Uterus (tissue), 4 donors: ENCODE data around the gene RHBDD3. TPM values are rescaled to one million over a fixed set of nuclear protein-coding genes. Genes with fewer than 3 reads are reported as not detected.

Source experiments
- DNase-seq, 2 donors: peaks; one replicate each; pipeline ENCODE4 v3.0.0-alpha.2; 2019 to 2020
- H3K27ac ChIP-seq, 2 donors: fragments of 200-600 bp; sonication (generic); 1 replicate in 1 of 2; 2 replicates in 1 of 2; pipeline ENCODE4 v1.5.1; 2016 to 2018
- H3K27me3 ChIP-seq, 2 donors: fragments of 200-600 bp; sonication (generic); one replicate each; pipeline ENCODE4 v1.5.1; 2018 to 2019; ENCODE audit warnings: control low read depth in 1 of 2
- H3K36me3 ChIP-seq, 2 donors: fragments of 200-600 bp; sonication (generic); one replicate each; pipeline ENCODE4 v1.5.1; 2019; ENCODE audit warnings: control low read depth in 1 of 2
- H3K4me1 ChIP-seq, 2 donors: fragments of 200-600 bp; sonication (generic); one replicate each; pipeline ENCODE4 v1.5.1; 2018 to 2019; ENCODE audit warnings: control low read depth in 1 of 2
- H3K4me3 ChIP-seq, 2 donors: fragments of 200-600 bp; sonication (generic); 1 replicate in 1 of 2; 2 replicates in 1 of 2; pipeline ENCODE4 v1.5.1; 2018 to 2019; ENCODE audit warnings: mild to moderate bottlenecking in 1 of 2
- H3K9me3 ChIP-seq, 2 donors: fragments of 200-600 bp; sonication (generic); one replicate each; pipeline ENCODE4 v1.5.1; 2019; ENCODE audit warnings: control low read depth in 1 of 2
- POLR2A ChIP-seq, 2 donors: fragments of 450-650 bp; IDR thresholded peaks; one replicate each; pipeline ENCODE4 v1.6.1; 2016; ENCODE audit warnings: antibody characterized with exemption in 2 of 2, mild to moderate bottlenecking in 1 of 2, moderate library complexity in 1 of 2
- intact Hi-C: fragments of 100-400 bp; cut with DNase I; formaldehyde crosslinking; loops from one replicate; pipeline ENCODE4 v1.15.1; 2023; ENCODE audit warnings: low total_unique reads
- total RNA-seq, 4 donors: library from RNA; depleted of rRNA in 3 of 4; stranded (reverse); fragments of >200 nt in 3 of 4; gene quantifications; one replicate each; pipeline versions ENCODE4 v1.1.0 to v1.2.4, GENCODE V29; 2014 to 2023
- TF ChIP-seq, protein P1 (sequence below), 4 experiments: fragments of 200-600 bp in 2 of 4; fragments of 450-650 bp in 2 of 4; sonication (generic) in 2 of 4; IDR thresholded peaks; one replicate each; pipeline ENCODE4 v1.5.1; 2016 to 2019; ENCODE audit warnings: antibody characterized with exemption in 4 of 4, mild to moderate bottlenecking in 2 of 4, moderate library complexity in 1 of 4
- donor health status: DM: yes; HTN: yes; CAD: no.

The RHBDD3 gene
- total RNA-seq, 4 donors from 2014 or later, result 6.5 to 46.6 (median 26.1) TPM

DNA sequence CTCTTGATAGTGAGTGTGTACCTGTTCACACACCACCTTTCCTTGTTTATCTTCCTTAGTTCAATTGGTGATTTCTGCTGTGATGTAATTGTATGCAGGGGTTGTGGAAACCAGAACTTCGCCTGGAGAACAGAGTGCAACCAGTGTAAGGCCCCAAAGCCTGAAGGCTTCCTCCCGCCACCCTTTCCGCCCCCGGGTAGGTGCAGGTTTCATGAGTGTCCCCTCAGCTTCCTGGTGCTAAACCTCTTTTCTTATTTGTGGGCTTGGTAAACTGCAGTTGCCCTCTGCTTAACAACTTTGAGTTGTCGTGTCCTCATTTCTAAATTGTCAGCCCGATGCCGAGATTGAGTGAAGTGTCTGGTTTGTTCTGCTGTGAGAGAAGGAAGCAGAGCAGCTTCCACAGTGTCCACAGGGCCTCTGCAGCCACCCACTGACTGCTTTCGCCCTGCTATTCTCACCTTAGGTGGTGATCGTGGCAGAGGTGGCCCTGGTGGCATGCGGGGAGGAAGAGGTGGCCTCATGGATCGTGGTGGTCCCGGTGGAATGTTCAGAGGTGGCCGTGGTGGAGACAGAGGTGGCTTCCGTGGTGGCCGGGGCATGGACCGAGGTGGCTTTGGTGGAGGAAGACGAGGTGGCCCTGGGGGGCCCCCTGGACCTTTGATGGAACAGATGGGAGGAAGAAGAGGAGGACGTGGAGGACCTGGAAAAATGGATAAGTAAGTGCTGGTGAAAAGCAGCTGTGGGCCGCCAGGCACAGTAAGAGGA, 31.5 kb upstream of the RHBDD3 start:
- Histone ChIP-seq H3K27ac (no peak overlapping the region), H3K36me3 (no peaks in the 10 kb centered on the region), H3K4me1 (no peaks in the 10 kb centered on the region), H3K4me3 (no peak overlapping the region), H3K9me3 (no peaks in the 10 kb centered on the region), H3K27me3 (no peaks in the 10 kb centered on the region)
- TF ChIP-seq, protein P1, sequence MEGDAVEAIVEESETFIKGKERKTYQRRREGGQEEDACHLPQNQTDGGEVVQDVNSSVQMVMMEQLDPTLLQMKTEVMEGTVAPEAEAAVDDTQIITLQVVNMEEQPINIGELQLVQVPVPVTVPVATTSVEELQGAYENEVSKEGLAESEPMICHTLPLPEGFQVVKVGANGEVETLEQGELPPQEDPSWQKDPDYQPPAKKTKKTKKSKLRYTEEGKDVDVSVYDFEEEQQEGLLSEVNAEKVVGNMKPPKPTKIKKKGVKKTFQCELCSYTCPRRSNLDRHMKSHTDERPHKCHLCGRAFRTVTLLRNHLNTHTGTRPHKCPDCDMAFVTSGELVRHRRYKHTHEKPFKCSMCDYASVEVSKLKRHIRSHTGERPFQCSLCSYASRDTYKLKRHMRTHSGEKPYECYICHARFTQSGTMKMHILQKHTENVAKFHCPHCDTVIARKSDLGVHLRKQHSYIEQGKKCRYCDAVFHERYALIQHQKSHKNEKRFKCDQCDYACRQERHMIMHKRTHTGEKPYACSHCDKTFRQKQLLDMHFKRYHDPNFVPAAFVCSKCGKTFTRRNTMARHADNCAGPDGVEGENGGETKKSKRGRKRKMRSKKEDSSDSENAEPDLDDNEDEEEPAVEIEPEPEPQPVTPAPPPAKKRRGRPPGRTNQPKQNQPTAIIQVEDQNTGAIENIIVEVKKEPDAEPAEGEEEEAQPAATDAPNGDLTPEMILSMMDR (IDR thresholded peaks at IDR 0.05), result no peak
- TF ChIP-seq POLR2A (IDR thresholded peaks at IDR 0.05), result no peak
- intact Hi-C loops, result no loop called here
- DNase-seq, result no peak

DNA sequence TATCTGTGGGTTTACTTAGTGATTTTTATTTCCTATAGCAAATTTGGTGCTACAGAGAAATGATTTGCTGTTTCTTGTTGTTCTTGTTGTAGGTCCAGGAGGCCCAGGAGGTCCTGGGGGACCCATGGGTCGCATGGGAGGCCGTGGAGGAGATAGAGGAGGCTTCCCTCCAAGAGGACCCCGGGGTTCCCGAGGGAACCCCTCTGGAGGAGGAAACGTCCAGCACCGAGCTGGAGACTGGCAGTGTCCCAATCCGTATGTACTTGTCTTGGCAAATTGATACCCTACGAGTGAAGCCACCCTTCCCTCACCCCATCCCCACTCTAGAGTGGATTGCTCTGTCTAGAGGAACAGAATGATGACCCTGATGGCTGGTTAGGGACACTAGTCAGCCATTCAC, 30.9 kb upstream of the RHBDD3 start:
- Histone ChIP-seq H3K9me3 (no peaks in the 10 kb centered on the region), H3K4me3 (no peak overlapping the region), H3K4me1 (no peaks in the 10 kb centered on the region), H3K27ac (no peak overlapping the region), H3K36me3 (no peaks in the 10 kb centered on the region), H3K27me3 (no peaks in the 10 kb centered on the region)
- intact Hi-C loops, result no loop called here
- TF ChIP-seq, protein P1 (IDR thresholded peaks at IDR 0.05), result no peak
- no peak for TF ChIP-seq POLR2A (IDR thresholded peaks at IDR 0.05)
- DNase-seq, result no peak

DNA sequence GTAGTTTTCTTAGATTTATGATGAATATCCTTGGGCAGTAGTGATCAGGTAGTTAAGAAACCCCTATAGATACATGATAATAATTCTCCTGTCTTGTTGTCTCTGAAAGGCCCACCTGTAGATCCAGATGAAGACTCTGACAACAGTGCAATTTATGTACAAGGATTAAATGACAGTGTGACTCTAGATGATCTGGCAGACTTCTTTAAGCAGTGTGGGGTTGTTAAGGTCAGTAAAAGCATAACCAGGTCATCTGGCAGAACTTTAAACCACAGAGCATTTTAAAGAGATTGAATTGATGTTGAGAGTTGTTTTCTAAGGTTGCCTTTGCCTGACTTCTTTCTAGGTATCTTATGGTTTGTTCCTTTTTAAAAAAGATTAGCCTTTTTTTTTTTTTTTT, 24.6 kb upstream of the RHBDD3 start:
- Histone ChIP-seq H3K9me3 (no peaks in the 10 kb centered on the region), H3K36me3 (no peaks in the 10 kb centered on the region), H3K4me3 (no peak overlapping the region), H3K27ac (no peak overlapping the region), H3K4me1 (no peaks in the 10 kb centered on the region), H3K27me3 (no peaks in the 10 kb centered on the region)
- intact Hi-C loops, result no loop called here
- TF ChIP-seq, protein P1 (IDR thresholded peaks at IDR 0.05), result no peak
- no peak for TF ChIP-seq POLR2A (IDR thresholded peaks at IDR 0.05)
- no peak for DNase-seq

DNA sequence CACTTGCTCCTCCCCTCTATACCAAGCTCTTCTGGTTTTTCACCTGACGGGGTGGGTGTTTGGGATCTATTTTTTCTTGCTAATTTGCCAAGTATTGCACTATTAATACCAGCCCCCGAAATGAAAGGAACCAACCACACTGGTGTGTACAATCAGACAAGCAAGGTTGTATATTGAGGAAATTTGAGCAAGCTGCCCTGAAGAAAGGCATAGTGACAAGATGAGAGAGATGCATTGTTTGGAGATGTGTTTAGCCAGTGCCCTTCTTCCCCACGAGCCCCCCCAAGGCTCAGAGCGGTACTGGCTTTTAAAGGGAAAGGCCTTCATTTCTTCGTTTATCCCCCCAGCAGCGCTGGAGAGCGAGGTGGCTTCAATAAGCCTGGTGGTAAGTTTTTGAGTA, 23.4 kb upstream of the RHBDD3 start:
- Histone ChIP-seq H3K9me3 (no peaks in the 10 kb centered on the region), H3K36me3 (no peaks in the 10 kb centered on the region), H3K4me1 (no peaks in the 10 kb centered on the region), H3K27me3 (no peaks in the 10 kb centered on the region), H3K27ac (no peak overlapping the region), H3K4me3 (no peak overlapping the region)
- no peak for TF ChIP-seq POLR2A (IDR thresholded peaks at IDR 0.05)
- TF ChIP-seq, protein P1 (IDR thresholded peaks at IDR 0.05), result no peak
- intact Hi-C loops, result no loop called here
- no peak for DNase-seq

DNA sequence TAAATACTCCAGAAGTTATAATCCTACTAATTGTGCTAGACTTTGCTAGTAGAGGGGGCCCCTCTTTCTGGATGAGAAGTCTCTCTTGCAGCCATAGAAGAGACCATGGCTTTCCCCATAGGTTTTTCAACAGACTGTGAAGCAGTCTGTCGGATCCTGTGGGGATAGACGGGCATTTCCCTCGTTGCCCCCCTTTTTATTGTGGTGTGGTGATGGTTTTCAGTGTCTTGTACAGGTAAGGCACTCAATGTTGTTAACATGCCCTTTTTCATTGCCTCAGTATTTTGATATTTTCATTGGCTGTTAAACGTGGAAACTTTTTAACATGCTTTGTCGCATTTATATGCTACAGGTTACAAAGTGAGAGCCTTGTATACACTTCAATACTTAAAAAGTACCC, 22.3 kb upstream of the RHBDD3 start:
- Histone ChIP-seq H3K9me3 (no peaks in the 10 kb centered on the region), H3K36me3 (no peaks in the 10 kb centered on the region), H3K27ac (no peak overlapping the region), H3K4me3 (no peak overlapping the region), H3K4me1 (no peaks in the 10 kb centered on the region), H3K27me3 (no peaks in the 10 kb centered on the region)
- TF ChIP-seq, protein P1 (IDR thresholded peaks at IDR 0.05), result no peak
- no peak for TF ChIP-seq POLR2A (IDR thresholded peaks at IDR 0.05)
- no peak for DNase-seq
- intact Hi-C loops, result no loop called here
